Cerebellar cortex (tissue), 1 donor: Measurements from ENCODE around the gene ROPN1.
"Not testable (repeated sequence)": the region's sequence is repeated elsewhere in the genome, so short reads cannot be mapped to it uniquely, and the experiment has no call there.

Source experiments
- DNase-seq: peaks from one replicate; pipeline ENCODE4 v3.0.0-alpha.2; 2015; ENCODE audit warnings: low spot score

ROPN1 gene

DNA sequence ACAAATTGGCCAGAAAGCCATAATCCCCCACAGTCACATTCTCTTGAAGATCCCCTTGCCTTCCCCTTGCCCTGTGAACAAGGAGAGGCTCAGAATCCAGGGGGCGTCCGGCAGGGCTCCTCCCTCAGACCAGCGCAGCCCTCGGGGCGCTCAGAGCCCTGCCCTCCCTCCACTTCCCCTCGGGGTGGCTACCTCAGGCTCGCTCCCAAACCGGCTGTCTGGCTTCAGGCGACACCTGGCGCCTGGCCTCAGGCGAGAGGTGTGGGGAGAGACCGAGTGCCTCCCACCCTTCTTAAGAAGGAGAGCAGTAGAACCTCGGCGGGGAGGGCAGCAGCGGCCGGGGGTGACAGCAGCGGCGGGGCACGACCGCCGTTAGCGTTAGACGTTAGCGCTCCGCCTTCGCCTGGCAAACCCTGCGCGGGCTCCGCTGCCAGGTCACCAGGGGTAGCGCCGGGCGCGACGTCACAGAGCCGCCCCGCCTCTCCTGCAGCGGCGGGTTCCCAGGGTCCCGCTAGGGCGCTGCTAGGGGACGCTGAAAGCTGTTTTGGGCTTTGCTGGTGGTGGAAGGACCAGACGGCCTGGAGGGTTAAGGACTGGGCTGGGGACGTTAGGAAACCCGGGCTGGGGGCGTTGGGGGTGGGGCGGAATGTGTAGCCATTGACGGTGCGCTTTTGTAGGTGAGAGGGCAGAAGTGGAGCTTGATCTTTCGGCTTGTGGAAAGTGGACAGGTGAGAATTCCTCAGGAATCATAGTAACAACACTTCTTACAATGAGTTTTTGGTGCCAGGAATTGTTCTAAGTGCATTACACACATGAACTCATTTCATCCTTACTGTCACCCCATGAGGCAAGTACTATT, at the start of gene ROPN1:
ROPN1 (minus strand) TSS at position 395 of the 859 bp plus-strand sequence. CDS start 11,643 bp downstream, outside the sequence.
- DNase-seq: not testable (repeated sequence)

- DNase-seq: no peak
Measured at GRCh38 chr3:124041553-124041952, 49.6 kb upstream of the ROPN1 start.

DNA sequence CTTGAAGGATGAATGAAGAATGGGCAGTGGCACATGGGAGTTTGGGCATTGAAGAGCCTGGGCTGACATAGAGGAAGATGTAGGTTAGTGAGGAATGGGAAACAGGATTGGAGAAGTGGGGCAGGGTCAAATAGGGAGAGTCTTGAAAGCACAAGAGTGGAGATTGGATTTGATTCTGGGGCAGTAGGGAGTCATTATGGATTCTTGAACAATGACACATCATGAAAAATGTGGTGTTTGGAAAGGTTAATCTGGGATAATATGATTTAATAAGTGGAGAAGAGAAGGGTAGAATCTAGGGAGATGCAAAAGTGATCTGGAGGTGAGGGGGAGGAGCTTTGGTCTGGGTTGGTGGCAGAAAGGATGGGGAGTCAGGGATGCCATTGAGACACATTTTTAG, 45.4 kb upstream of the ROPN1 start:
- no peak for DNase-seq

DNA sequence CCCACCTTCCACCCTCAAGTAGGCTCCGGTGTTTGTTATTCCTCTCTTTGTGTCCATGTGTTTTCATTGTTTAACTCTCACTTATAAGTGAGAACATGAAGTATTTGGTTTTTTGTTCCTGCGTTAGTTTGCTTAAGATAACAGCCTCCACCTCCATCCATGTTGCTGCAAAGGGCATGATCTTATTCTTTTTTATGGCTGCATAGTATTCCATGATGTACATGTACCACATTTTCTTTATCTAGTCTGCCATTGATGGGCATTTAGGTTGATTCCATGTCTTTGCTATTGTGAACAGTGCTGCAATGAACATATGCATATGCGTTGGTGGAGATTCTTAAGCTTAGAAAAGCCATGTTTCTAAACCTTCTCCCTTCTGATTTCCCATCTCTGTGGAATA, 44.3 kb upstream of the ROPN1 start:
- not testable (repeated sequence) for DNase-seq

DNA sequence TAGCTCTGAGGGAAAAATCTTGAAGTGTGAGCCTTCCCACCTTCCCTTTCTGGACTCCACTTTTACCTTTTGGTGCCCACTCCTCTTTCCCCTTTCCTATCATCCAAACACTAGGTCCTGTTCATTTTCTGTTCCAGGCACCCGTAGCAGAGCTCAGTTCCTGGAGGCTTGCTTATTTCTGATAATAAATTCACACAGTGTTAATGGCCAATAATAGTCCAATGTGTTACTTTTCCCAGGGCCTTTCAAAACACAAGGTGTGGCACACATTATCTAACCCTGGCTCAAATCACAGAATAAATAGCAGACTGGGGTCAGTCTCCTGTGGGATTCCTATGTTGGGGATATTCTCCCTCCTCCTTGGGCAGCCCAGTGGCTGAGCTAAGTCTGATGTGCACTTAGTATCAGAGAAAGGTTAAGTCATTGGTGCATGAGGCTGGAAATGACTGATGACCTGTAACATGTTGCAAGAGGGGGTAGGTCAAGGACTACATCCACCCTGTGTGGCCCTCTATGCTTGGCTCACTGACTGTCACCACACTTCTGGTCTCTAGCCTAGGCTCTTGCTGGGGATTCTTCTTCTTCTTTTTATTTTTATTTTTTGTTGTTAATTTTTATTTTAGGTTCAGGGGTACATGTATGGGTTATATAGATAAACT, 43.7 kb upstream of the ROPN1 start:
- DNase-seq: no peak

DNA sequence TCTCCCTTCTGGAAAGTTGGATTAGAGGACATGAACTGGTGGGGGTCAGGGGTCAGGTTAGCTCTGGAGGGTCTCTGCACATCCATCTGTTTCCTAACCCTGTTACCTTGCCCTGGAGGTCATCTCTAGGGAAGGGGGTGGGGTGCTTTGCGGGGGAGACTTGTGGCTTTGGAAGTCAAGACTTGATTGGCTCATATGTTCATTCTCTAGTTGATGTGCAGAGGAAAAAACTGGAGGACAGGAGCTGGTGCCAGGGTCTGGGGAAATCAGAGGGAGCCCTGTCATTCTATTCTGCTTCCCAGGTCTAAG, 42.9 kb upstream of the ROPN1 start:
- no peak for DNase-seq

GRCh38 chr3:124034016-124034843, 42.3 kb upstream of the ROPN1 start:
- no peak for DNase-seq

DNA sequence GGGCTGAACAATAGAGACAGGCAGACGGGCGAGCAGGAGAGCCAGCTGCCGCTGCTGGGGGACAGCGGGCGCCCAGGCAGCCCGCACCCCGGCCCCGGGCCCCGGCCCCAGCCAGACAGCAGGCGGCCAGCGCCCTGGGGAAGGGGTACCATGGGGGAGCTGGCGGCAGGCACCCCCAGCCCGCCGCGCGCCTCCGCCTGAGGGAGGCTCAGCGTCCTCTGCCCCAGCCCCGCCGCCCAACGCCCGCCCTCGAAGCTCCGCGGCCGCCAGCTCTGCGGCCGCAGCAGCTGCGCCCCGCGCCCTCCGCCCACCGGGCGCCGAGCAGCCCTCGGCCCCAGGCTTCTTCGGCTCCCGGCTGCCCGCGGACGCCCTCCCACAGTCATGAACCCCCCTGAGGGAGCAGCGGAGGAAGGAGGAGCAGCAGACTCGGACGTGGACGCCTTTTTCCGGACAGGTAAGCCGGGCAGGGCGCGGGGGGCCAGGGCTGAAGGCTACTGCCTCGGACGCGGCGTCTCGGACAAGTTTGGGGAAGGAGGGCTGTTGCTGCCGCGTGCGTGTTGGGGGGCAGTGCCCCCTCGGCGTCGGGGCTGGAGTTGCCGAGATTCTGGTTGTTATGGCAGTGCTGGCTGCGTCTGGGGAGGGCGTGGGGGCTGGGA, 41.6 kb upstream of the ROPN1 start, which contains the start of gene KALRN:
KALRN (plus strand) TSS at position 10 of the 656 bp plus-strand sequence.
- DNase-seq: no peak

- DNase-seq: peak; percentile 72
Measured at GRCh38 chr3:124032881-124033359, 41.0 kb upstream of the ROPN1 start.

- DNase-seq: peak; percentile 43
Measured at GRCh38 chr3:124032311-124032880, 40.5 kb upstream of the ROPN1 start.

DNA sequence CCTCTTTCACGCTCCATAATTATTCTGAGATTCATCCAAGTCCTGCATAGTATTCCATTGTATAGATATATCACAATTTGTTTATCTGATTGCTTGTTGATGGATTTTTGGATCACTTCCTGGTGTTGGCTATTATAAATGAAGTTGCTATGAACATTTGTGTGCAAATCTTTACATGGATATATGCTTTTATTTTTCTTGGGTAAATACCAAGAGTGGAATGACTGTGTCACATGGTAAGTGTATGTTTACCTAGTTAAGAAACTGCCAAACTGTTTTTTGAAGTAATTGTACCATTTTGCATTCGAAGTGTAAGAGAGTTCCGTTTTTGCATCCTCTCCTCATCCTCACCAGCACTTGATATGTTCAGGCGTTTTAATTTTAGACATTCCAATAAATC, 34.6 kb upstream of the ROPN1 start:
- no peak for DNase-seq

- not testable (repeated sequence) for DNase-seq
Measured at GRCh38 chr3:124023531-124023930, 31.6 kb upstream of the ROPN1 start.

- no peak for DNase-seq
Measured at GRCh38 chr3:124019291-124019690, 27.4 kb upstream of the ROPN1 start.

DNA sequence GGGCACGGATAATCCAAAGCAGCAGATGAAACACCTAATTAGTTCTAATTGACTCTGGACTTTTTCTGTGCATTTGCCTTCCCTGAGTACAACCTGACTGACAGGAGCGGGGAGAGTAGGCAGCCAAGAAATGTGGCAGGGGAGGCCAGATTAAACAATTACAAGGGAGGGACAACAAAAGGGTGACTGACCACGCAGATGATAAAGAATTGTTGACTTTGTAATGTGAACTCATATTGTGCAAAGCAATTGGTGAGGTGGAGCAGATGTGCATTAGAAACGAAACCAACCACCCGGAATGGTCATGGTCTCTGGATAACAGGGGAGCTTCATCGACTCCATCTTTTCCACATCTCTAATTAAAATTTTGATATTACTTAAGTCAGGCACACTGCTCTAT, 25.6 kb upstream of the ROPN1 start:
- not testable (repeated sequence) for DNase-seq

- DNase-seq: peak; percentile 52
Measured at GRCh38 chr3:124016483-124016882, 24.6 kb upstream of the ROPN1 start.

GRCh38 chr3:124014366-124014942, 22.5 kb upstream of the ROPN1 start:
- no peak for DNase-seq

GRCh38 chr3:124008321-124008720, 16.4 kb upstream of the ROPN1 start:
- DNase-seq: not testable (repeated sequence)

DNA sequence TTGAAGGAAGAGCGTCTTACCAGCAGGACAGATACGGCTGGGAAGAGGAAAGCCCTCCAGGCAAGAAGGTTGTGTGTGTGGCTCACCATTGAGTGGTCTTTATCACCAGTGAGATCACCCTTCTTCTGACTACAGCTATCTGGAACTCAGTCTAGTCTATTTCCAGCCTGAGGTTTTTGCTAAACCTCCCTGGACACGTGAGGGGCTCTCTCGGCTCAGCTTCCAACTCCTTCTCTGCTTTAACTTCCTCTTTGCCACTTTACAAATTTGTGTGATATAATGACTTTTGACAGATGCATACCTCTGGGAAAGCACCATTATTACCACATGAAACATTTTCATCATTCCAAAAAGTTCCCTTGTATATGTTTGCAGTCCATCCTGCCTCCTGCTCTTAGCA, 15.3 kb upstream of the ROPN1 start:
- no peak for DNase-seq

DNA sequence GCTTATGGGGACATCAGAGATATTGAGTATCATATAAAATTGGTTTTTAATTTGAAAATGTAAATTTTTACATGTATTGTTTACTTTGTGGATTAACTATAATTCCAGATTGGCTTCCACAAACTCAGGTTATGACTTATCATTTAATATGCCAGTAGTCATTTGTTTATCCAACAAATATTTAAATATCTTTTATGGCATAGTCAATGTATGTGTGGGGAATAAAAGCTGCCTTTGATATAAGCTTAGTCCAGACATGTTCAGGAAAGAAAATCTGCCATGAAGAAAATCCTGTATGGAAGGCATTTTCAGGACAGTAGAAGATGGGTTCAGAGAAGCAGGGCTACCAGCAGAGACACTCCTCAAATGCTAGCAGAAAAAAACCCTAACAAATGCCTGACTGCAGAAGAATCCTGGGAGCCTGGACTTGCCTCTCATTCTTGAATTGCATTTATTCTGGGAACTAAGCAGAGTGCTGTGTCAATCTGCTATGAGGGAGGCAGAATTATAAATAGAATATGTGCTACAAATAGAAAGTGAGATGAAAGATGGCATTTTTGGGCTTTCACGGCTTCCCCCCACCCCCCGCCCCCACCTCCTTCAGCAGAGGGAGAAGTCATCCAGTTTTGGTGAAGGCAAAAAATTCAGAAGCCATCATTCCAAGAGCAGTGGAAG, 10.6 kb upstream of the ROPN1 start:
- DNase-seq: not testable (repeated sequence)

DNA sequence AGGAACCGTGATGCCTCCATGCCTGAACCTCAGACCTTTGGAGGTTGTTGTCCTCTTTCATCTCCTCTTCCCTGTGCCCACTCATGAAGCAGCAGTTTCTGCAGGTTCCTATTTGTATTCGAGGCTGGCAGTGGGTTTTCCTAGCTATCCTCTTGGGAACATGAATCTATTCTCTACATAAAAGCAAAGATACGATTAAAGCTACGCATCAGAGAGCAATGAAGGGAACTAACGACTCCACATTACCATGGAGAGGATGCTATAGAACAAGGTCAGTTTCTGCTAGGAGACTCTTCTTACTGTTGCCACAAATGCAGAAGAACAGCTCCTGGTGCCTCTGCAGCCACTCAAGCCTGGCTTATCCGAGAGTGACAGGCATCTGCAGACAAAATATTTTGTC, 9.4 kb upstream of the ROPN1 start:
- DNase-seq: not testable (repeated sequence)

GRCh38 chr3:123997543-123997942, 5.6 kb upstream of the ROPN1 start:
- DNase-seq: no peak
